ACHN (cell line): ENCODE measurements around the gene COMMD10.
"Not testable (repeated sequence)": the region's sequence is repeated elsewhere in the genome, so short reads cannot be mapped to it uniquely, and the experiment has no call there.

ENCODE experiments used
- DNase-seq: peaks from one replicate; pipeline ENCODE4 v3.0.0-alpha.2; 2015
- in situ Hi-C: cut with HindIII; loops from 2 replicates; pipeline ENCODE4 v1.10.0; 2017; ENCODE audit warnings: low sequenced_read_pairs, low pct_ligation_motif_present, low pct_unique_long_range_greater_than_20kb

COMMD10 gene

GRCh38 chr5:116084871-116085715 is at the start of gene COMMD10:
COMMD10 (plus strand) TSS chr5:116085025.
- peak; percentile 82 for DNase-seq
- in situ Hi-C loops: no loop called here

GRCh38 chr5:116035123-116035522 is 49.7 kb upstream of the COMMD10 start:
- peak; percentile 59 for DNase-seq
- in situ Hi-C loops: no loop called here

- in situ Hi-C loops: no loop called here
- DNase-seq: no peak
Measured at GRCh38 chr5:116037236-116037822, 47.5 kb upstream of the COMMD10 start.

GRCh38 chr5:116038817-116039216 is 46.0 kb upstream of the COMMD10 start:
- in situ Hi-C loops: no loop called here
- no peak for DNase-seq

- in situ Hi-C loops: no loop called here
- no peak for DNase-seq
Measured at GRCh38 chr5:116042375-116042774, 42.5 kb upstream of the COMMD10 start.

GRCh38 chr5:116044073-116044472 is 40.8 kb upstream of the COMMD10 start:
- in situ Hi-C loops: no loop called here
- no peak for DNase-seq

- in situ Hi-C loops: no loop called here
- DNase-seq: no peak
Measured at GRCh38 chr5:116045821-116046220, 39.0 kb upstream of the COMMD10 start.

GRCh38 chr5:116046261-116046660 is 38.6 kb upstream of the COMMD10 start:
- DNase-seq: no peak
- in situ Hi-C loops: no loop called here

GRCh38 chr5:116046823-116047222 is 38.0 kb upstream of the COMMD10 start:
- in situ Hi-C loops: no loop called here
- DNase-seq: no peak

- no peak for DNase-seq
- in situ Hi-C loops: no loop called here
Measured at GRCh38 chr5:116058346-116058936, 26.4 kb upstream of the COMMD10 start.

GRCh38 chr5:116062352-116062751 is 22.5 kb upstream of the COMMD10 start:
- no peak for DNase-seq

GRCh38 chr5:116063950-116064349 is 20.9 kb upstream of the COMMD10 start:
- in situ Hi-C loops: no loop called here
- no peak for DNase-seq

More at GRCh38 chr5:116062352-116062751, 22.5 kb upstream of the COMMD10 start:
- in situ Hi-C loops: no loop called here

GRCh38 chr5:116068028-116068632 is 16.7 kb upstream of the COMMD10 start:
- in situ Hi-C loops: no loop called here
- DNase-seq: peak; percentile 41

- in situ Hi-C loops: no loop called here
- no peak for DNase-seq
Measured at GRCh38 chr5:116071211-116071610, 13.6 kb upstream of the COMMD10 start.

GRCh38 chr5:116075191-116075831 is 9.5 kb upstream of the COMMD10 start:
- in situ Hi-C loops: no loop called here

GRCh38 chr5:116076496-116076895 is 8.3 kb upstream of the COMMD10 start:
- no peak for DNase-seq
- in situ Hi-C loops: no loop called here

More at GRCh38 chr5:116075191-116075831, 9.5 kb upstream of the COMMD10 start:
- DNase-seq: no peak

- in situ Hi-C loops: no loop called here
- DNase-seq: no peak
Measured at GRCh38 chr5:116078199-116078598, 6.6 kb upstream of the COMMD10 start.

- no peak for DNase-seq
Measured at GRCh38 chr5:116084287-116084691, 536 bp upstream of the COMMD10 start.

GRCh38 chr5:116086309-116086708 is 1.5 kb downstream of the COMMD10 start:
- DNase-seq, in situ Hi-C loops: not testable (repeated sequence)

More at GRCh38 chr5:116084287-116084691, 536 bp upstream of the COMMD10 start:
- in situ Hi-C loops: no loop called here
